NK-92 (cell line): ENCODE results near the gene LIG3.
"Not testable (repeated sequence)": the region's sequence is repeated elsewhere in the genome, so short reads cannot be mapped to it uniquely, and the experiment has no call there.

Experiments
- DNase-seq: peaks from one replicate; lab custom pipeline; 2025; ENCODE audit not compliant: unreplicated experiment; lab: John Stamatoyannopoulos, UW

The LIG3 gene

DNA sequence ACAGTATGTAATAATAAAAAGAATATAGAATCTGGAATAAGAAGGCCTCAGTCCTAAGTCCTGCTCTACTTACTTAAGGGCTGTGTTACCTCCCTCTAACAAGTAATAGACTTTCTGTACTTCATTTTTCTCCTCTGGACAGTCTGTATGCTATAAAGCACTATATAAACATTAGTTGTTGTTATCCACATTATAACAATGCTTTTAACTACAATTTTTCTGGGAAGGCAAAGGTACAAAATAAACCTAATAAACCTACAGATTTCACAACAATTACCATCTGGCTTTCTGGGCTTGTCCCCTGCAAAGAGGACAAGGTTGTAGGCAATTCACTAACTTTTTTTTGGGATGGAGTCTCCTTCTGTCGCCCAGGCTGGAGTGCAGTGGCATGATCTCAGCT is 50.5 kb downstream of the LIG3 start:
- DNase-seq, result no peak

DNA sequence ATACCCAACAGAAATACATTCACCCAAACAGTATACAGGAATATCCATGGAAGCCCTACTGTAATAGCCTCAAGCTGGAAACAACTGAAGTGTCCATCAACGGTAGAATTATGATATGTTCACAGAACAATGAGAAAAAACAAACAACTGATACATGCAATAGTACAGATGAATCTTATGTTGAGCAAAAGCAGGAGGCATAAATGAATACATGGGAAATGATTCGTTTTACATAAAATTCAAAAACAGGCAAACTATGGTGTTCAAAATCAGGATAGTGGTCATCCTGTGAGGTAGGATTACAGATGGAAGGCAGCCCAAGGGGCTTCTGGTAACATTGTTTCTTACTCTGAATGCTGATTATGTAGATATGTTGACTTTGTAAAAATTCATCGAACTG is 58.1 kb downstream of the LIG3 start:
- no peak for DNase-seq

DNA sequence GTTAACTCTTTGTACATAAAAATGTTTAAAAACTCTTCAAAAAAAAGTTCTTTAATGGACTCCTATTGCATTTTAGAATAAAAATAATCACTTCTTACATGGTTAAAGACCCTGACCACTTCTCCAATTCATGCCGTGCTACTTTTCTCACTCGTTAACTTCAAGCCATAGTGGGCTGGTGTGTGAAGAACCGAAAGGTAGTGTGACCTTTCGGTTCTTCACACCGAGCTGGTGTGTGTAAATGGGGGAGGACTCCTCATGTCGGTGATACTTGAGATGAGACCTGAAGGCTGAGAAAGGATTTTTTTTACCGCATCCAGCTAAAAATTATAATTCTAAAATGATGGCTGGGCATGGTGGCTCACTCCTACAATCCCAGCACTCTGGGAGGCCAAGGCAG is 61.1 kb downstream of the LIG3 start:
- DNase-seq, result no peak

DNA sequence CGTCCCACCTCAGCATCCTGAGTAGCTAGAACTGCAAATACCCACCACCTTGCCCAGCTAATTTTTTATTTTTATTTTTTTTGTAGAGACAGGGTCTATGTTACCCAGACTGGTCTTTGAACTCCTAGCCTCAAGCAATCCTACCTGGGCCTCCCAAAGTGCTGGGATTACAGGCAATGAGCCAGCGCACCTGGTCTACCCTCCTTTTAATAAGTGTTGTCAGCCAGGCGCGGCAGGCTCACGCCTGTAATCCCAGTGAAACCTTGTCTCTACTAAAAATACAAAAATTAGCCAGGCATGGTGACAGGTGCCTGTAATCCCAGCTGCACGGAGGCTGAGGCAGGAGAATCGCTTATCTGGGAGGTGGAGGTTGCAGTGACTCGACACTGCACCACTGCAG is 63.9 kb downstream of the LIG3 start:
- DNase-seq, result no peak

DNA sequence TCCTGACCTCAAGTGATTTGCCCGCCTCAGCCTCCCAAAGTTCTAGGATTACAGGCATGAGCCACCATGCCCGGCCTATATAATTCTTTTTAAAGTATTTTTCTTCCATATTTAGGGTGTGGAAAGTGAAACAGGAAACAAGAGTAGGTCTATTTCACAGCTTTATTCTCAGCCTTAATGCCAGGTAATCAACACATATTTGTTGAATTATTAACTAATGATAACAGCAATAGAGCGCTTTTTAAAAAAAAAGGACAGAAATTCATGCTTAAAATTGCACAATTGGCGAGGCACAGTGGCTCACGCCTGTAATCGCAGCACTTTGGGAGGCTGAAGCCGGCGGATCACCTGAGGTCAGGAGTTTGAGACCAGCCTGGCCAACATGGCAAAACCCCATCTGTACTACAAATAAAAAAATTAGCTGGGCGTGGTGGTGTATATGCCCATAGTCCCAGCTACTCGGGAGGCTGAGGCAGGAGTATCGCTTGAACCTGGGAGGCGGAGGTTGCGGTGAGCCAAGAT is 65.2 kb downstream of the LIG3 start:
- not testable (repeated sequence) for DNase-seq

DNA sequence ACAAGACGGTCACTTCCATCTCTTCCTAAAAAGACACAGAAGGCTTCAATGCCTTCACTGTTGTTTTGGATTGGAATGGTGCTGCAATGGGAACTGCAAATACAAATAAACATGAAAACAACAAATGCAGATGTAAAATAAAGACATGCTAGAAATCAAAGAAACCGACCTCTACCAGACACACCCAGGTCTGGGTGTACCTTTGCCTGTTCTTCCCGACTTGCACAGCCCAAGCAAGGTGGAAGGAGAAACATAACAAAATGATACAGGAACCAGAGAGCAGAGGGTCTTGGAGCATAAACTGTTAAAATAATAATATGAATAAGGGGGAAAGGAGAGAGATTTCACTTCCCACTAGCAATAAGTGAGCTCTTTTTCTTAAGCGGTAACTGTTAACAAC is 65.9 kb downstream of the LIG3 start:
- no peak for DNase-seq

DNA sequence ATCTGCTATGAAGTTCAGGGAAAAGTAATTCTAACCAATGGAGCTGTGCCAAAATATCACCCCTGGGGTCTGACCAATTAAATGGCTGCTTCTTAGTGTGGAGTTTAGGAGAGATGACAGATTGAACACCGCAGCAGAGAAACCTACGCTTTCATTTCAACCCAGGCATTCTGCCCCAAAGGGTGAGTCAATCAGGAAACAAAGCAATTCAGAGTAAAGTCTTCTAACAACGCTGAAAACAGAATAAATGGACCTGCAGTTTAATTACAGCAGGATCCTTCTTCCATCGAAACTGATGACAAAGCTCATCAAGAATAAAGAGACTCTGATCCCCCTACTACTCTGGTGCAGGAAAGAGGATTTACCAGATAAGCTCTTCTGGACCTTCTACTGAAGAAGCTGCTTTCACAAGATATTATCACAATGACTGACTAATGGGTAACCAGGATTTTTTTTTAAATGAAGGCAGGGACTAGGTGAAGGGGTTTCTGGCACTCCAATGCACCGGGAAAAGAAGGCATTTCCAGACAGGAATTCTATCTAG is 66.5 kb downstream of the LIG3 start:
- no peak for DNase-seq

DNA sequence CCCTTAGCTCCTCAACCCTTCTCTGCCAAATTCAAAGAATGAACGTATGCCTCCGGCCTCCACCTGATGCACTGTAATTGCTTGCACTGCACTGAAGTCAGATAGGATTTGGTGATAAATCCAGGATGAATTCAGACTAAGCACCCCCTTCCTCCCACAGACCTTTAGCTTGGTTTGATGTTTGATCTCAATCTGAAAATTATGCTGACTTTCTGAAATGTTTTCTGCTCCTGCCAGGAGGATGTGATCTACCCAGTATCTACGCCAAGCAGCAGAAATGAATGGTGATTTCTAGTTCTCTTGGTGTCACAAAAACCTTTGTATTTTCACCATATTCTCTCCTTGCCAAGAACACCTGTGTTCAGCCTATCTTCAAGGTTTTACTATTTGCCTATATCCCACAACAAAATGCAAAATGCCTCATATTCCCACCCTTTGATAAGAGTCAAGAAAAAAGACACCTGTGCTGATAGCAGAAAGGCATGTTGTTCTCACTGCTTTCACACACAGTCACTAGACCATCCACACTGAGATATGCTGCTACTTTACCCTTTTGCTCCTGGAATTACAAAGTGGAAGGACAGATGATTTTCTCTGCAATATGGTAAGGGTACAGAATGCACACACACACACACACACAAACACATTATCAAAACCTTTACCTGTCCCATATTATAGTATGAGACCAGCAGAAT is 68.5 kb downstream of the LIG3 start:
- DNase-seq, result no peak

DNA sequence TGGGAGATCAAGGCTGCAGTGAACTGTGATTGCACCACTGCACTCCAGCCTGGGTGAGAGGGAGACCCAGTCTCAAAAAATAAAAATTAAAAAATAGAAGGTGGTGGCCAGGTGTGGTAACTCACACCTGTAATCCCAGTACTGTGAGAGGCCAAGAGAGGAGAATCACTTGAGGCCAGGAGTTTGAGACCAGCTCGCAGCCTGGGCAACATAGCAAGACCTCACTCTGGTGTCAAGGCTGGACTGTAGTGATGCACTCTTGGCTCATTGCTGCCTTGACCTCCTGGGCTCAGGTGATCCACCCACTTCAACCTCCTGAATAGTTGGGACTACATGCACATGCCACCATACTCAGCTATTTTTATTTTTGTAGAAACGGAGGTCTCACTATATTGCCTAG is 69.9 kb downstream of the LIG3 start:
- no peak for DNase-seq

DNA sequence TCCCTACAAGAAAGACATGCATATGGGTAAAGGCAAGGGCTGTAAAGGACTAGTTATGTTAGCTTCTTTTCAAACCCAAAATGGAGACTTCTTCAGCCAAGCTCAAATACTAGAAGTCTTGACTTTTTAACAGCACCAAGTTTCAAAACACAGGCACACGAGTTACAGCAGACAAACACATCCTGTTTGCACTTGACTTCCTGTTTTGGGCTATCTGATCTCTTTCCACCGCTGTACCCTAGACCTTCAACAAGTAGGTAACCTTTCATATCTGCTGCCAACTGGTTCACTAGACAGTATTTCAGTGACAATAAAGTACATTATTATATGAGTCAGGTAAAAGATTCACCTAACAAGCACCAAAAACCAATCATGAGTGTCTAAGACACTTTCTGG is 70.9 kb downstream of the LIG3 start:
- no peak for DNase-seq

DNA sequence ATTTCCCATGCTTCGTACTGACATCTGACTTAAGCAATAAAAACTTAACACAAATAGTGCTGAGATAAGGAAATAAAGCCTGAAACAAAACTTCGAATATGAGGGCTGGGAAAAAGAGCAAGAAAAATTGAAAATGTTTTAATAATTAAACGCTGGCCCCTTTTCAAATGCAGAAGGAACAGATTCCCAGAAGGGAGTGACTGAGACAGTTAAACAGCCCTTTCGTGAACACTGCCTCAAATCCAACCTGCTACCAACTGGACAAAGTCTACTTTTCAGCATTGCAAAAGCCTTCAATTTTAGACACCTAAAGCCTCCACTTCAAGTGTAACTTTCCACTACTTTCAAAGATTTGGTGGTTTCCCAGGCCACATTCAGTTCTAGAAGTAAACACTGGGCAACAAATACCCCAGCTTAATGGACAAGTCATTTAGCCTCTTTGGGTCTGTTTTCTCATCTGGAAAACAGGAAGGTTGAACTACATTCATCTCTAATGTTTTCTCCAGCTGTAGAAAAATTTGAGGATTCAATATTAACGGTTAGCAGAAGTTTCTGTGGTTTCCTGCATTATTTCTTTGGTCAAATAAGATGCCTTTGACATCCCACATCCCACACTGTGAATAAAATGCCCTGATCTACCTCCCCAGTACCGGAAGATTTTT is 71.4 kb downstream of the LIG3 start:
- no peak for DNase-seq

DNA sequence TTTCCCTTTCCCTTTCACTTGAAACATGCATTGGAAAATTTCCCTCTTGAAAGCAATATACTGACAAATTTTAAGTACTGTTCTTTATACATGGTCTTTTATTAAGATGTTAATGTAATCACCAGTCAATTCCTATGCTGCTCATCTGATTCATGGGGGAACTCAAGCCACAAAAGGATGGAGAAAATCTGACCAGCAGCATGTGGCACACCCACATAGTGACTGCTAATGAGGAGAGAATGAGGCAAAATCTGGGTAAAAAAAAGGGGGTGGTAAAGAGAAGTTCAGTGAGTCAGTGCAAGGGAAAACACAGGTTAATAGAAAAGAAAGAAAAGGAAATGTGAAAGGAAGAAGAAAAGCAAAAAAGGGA is 71.9 kb downstream of the LIG3 start:
- no peak for DNase-seq

DNA sequence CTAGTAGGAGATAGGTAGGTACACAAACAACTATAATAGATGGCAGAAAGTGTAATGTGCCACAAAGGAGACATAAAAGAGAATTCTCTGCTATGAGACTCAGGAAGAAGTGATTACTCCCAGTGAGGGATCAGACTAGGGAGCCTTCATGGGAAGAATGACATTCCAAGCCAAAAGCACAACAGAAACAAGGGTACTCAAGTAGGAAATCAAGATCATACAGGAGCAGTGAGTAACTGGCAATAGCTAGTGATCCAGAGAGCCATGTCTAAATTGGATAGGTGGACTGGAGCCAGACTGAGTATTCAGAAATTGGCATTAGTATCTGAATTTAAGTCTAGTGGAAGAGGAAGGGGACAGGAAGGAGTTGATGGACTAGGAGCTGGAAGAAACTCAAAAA is 72.5 kb downstream of the LIG3 start:
- no peak for DNase-seq

DNA sequence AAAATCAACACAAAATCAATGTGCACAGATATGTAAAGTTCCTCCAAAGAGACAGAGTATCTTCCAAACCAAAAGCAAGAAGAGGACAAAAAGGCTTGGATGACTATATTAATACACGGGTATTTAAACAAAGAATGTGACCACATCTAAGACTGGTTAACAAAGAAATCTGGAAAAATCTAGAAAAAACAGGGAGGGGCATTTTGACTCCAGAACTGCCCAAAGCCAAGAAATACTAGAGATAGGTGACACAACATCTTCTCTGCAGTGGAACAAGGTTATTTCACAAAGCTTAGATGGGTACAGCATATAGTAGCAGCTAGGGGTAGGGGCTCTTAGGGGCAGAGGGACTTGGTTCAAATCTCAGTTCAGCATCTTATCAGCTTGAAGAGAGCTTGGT is 72.9 kb downstream of the LIG3 start:
- no peak for DNase-seq

DNA sequence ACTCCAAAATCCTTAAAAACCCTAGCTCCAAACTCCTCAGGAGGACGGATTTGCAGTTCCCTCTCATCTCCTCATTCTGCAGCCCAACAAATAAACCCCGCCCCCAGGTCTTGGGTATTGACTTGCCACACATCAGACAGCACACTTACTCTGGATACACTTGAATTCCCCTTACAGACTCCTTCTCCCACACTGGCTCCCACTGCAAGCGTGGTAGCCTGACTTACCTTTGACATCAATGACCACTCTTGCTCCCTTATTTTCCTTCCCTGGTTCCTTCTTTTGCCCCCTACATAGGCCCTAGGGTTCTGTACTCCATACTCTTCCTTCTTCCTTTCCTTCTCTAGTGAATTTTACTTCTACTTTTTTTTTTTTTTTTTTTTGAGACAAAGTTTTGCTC is 75.7 kb downstream of the LIG3 start:
- no peak for DNase-seq

DNA sequence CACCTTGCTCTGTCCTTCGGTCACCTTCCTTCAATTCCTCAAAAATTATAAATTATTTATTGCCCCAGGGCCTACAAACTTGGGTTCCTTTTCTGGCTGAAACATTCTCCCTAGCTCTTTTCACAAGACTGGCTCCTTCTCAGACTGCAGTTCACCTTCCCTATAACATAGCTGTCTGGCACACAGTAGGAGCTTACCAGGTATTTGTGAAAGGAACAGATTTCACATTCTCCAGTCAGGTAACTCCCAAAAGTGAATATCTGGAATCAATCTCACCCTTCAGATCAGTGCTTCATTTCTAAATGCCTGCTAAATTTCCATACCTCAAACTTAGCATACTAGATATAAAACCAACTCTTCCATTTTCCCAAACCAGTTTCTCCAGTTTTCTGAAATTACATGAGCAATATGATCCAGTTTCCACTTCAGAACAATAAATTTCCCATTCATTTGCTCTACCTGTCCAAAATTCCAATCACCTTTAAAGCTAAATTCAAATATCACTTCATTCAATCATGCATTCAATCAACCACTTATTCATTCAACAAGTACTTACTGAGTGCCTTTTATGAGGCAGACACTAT is 77.1 kb downstream of the LIG3 start:
- no peak for DNase-seq
